ENCODE data around the gene AMER3.

GRCh38 chr2:130735200-130735599 lies 20.1 kb upstream of the AMER3 start:
- TF ChIP-seq CTCF (IDR thresholded peaks at IDR 0.05; ENCODE audit: low read length) = no peak
- no peak for TF ChIP-seq EZH2phosphoT487 (IDR thresholded peaks at IDR 0.05; ENCODE audit: low read length)
- no peak for TF ChIP-seq EZH2 (optimal IDR thresholded peaks at IDR 0.05; ENCODE audit: low read depth, low read length)
